ENCODE data around the gene VPS26C. TPM values are rescaled to one million over a fixed set of nuclear protein-coding genes. Genes with fewer than 3 reads are reported as not detected.
"Not testable (repeated sequence)": the region's sequence is repeated elsewhere in the genome, so short reads cannot be mapped to it uniquely, and the experiment has no call there.

VPS26C gene
- 10 to 100 TPM; 67.7 to 95.1 (median 90.8) TPM for polyA plus RNA-seq

DNA sequence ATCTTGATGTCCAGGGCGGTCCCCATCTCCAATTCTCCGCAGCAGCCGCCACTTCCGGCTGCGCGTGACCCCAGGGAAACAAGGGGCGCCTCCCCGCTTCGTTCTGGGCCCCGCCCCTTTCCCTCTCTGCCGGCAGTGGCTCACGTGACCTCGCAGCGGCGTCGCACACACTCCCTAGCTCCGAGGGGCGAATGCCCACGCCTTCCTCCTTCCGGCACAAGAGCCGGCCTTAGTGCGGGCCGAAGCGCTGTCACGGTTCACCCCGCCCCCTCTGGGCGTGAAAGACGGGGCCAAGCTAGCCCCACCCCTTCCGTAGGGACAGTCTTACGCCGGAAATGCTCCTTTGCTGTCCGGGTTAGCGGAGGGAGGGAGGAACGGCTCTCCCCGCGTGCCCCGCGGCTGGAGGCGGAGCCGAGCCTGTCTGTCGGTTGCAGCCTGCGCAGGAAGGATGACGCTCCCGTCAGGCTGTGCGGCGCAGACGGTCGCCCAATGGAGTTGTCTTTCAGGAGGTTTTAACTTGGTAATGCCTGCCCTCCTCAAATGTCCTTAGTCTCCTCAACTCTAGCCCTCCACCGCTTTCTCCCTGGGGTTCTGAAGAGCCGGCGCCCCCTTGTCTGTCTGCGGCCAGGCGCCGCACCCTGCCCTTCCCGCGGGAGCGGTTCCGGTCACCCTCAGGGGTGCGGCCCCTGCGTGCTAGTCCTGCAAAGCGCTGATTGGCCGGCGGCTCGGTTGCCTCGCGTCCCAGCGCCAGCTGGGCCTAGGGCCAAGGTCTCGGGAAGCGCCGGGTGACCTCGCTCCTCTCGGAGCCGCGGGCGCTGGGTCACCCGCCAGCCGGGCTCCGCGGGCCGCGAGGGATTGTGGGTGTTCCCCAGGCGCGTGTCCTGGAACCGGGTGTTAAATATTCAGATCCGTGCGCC, at the start of gene VPS26C:
Gene VPS26C (minus strand): TSS at position 66 of the 917 bp plus-strand sequence. CDS start 40 bp downstream, at position 26.
- peaks cover 0 to 3% (median 0%) of the 10 kb centered on the region in 3 donors for H3K36me3 Mint-ChIP-seq
- DNase-seq = peak; percentile 99
- peak within 1 kb of the TSS; percentile 96 to 99 (median 98) for H3K27ac Mint-ChIP-seq
- peaks cover 47 to 66% of the 10 kb centered on the region in 2 donors for H3K4me1 Mint-ChIP-seq
- H3K27me3 Mint-ChIP-seq (ENCODE audit: low read depth in 3 of 3) = peaks cover 6 to 15% (median 9%) of the 10 kb centered on the region in 3 donors
- no peaks in the 10 kb centered on the region for H3K9me3 Mint-ChIP-seq
- peak within 1 kb of the TSS; percentile 93 to 97 (median 95) for H3K4me3 Mint-ChIP-seq

- H3K4me3 Mint-ChIP-seq, H3K27ac Mint-ChIP-seq: not testable (repeated sequence)
- peaks cover 0 to 15% (median 7%) of the 10 kb centered on the region in 3 donors for H3K27me3 Mint-ChIP-seq (ENCODE audit: low read depth in 3 of 3)
These were observed 48.9 kb upstream of the VPS26C start for GRCh38 chr21:37316072-37316471.

DNA sequence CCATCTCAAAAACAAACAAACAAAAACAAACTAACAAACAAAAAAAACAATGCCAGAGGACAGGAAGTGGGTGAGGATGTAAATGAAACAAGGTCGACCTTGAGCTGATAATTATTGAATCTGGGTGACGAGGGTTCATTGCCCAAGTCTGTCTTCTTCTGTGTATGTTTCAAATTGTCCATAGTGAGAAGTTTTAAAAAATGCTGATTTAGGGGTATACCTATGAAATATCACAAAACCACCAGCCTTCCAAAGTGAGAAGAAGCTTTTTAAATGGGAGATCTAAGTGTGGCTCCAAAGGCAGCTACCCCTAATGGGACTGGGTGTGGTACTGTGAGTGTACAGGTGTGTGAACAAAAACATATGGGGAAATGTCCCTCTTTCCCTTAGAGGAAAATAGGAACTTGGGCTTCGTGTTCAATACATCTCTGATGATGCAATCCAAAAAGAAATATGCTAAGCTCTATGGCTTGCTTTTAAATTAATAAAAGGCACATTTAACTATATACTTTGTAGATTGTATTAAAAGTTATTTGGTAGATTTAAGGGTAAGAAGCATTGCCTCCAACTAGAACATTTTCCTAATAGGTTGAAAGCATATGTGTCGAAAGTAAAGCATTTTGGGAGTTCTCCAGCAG, 33.1 kb upstream of the VPS26C start:
- DNase-seq = no peak
- H3K27me3 Mint-ChIP-seq (ENCODE audit: low read depth in 3 of 3) = peaks cover 0 to 3% (median 1%) of the 10 kb centered on the region in 3 donors
- H3K4me3 Mint-ChIP-seq = no peak overlapping the region
- H3K36me3 Mint-ChIP-seq = no peaks in the 10 kb centered on the region
- no peaks in the 10 kb centered on the region for H3K9me3 Mint-ChIP-seq
- H3K4me1 Mint-ChIP-seq = no peaks in the 10 kb centered on the region
- no peak overlapping the region for H3K27ac Mint-ChIP-seq

More at GRCh38 chr21:37316072-37316471, 48.9 kb upstream of the VPS26C start:
- not testable (repeated sequence) for DNase-seq, H3K36me3 Mint-ChIP-seq, H3K4me1 Mint-ChIP-seq
- peaks cover 8 to 23% (median 9%) of the 10 kb centered on the region in 6 donors for H3K9me3 Mint-ChIP-seq

- Mint-ChIP-seq H3K27me3 (ENCODE audit: low read depth in 3 of 3) (peaks cover 0 to 11% (median 1%) of the 10 kb centered on the region in 3 donors), H3K4me1 (no peaks in the 10 kb centered on the region)
- no peak for DNase-seq
These were observed 30.2 kb upstream of the VPS26C start for GRCh38 chr21:37297364-37297763.

GRCh38 chr21:37294679-37295078, 27.5 kb upstream of the VPS26C start:
- no peak for DNase-seq
- peaks cover 0 to 12% (median 4%) of the 10 kb centered on the region in 3 donors for H3K27me3 Mint-ChIP-seq (ENCODE audit: low read depth in 3 of 3)
- H3K4me3 Mint-ChIP-seq = no peak overlapping the region
- H3K9me3 Mint-ChIP-seq = no peaks in the 10 kb centered on the region
- H3K27ac Mint-ChIP-seq = no peak overlapping the region
- no peaks in the 10 kb centered on the region for H3K4me1 Mint-ChIP-seq
- H3K36me3 Mint-ChIP-seq = no peaks in the 10 kb centered on the region

More at GRCh38 chr21:37297364-37297763, 30.2 kb upstream of the VPS26C start:
- no peak overlapping the region for H3K4me3 Mint-ChIP-seq
- no peaks in the 10 kb centered on the region for H3K36me3 Mint-ChIP-seq
- H3K27ac Mint-ChIP-seq = no peak overlapping the region
- H3K9me3 Mint-ChIP-seq = no peaks in the 10 kb centered on the region

DNA sequence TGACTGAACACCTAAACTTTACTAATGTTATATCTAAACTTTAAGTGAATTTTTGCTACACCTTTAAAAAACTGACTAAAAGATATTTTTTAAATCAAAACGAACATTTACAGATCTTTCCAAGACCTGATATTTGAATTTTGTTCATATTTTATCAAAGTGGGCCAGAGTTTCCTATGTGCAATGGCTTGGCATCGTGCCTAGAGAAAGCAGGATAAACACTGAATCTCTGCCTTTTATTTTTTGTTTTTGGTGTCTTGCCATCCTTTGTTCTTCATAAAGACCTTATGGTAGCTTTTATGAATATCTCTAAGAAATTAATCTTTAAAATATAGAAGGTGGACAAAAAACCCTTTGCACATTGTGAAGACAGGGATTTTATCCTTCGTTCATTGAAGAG, 25.8 kb upstream of the VPS26C start:
- H3K4me3 Mint-ChIP-seq = no peak overlapping the region
- peaks cover 2 to 9% (median 4%) of the 10 kb centered on the region in 3 donors for H3K27me3 Mint-ChIP-seq (ENCODE audit: low read depth in 3 of 3)
- H3K4me1 Mint-ChIP-seq = no peaks in the 10 kb centered on the region
- DNase-seq = no peak
- H3K9me3 Mint-ChIP-seq = no peaks in the 10 kb centered on the region
- H3K27ac Mint-ChIP-seq = no peak overlapping the region
- H3K36me3 Mint-ChIP-seq = no peaks in the 10 kb centered on the region

DNA sequence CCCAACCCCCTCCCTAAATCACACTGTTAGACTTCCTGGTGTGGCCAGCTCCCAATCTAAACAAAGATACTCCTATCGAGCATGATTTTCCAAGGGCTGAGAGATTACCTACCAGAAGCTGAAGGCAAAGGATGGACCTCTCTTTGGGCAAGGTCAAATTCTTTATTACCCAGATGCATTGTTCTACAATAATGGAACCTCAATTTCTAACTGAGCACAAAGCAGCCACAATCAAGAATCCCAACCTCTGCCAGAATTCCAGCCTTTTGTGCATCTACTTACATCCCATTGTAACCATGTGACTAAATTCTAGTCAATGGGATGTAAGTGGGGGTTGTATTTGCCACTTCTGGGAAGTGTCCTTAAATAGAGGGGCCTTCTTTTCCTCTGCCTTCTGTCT, 24.9 kb upstream of the VPS26C start:
- no peaks in the 10 kb centered on the region for H3K4me1 Mint-ChIP-seq
- H3K9me3 Mint-ChIP-seq = no peaks in the 10 kb centered on the region
- no peaks in the 10 kb centered on the region for H3K36me3 Mint-ChIP-seq
- H3K27ac Mint-ChIP-seq = no peak overlapping the region
- peaks cover 2 to 9% (median 4%) of the 10 kb centered on the region in 3 donors for H3K27me3 Mint-ChIP-seq (ENCODE audit: low read depth in 3 of 3)
- H3K4me3 Mint-ChIP-seq = no peak overlapping the region
- DNase-seq = no peak

DNA sequence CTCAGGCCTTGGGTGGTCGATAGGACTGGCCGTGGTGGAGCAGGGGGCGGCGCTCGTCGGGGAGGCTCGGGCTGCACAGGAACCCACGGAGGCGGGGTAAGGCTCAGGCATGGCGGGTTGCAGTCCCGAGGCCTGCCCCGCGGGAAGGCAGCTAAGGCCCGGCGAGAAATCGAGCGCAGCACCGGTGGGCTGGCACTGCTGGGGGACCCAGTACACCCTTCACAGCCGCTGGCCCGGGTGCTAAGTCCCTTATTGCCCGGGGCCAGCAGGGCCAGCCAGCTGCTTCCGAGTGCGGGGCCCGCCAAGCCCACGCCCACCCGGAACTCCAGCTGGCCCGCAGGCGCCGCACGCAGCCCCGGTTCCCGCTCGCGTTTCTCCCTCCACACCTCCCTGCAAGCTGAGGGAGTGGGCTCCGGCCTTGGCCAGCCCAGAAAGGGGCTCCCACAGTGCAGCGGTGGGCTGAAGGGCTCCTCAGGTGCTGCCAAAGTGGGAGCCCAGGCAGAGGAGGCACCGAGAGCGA, 16.1 kb upstream of the VPS26C start:
- H3K9me3 Mint-ChIP-seq = not testable (repeated sequence)

DNA sequence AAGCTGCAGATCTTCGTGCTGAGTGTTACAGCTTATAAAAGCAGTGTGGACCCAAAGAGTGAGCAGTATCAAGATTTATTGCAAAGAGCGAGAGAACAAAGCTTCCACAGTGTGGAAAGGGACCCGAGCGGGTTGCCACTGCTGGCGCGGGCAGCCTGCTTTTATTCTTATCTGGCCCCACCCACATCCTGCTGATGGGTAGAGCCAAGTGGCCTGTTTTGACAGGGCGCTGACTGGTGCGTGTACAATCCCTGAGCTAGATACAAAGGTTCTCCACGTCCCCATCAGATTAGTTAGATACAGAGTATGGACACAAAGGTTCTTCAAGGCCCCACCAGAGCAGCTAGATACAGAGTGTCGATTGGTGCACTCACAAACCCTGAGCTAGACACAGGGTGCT, 15.5 kb upstream of the VPS26C start:
- peak overlapping the region; percentile 48 to 94 (median 87) for H3K4me3 Mint-ChIP-seq
- not testable (repeated sequence) for H3K27me3 Mint-ChIP-seq (ENCODE audit: low read depth in 3 of 3); H3K36me3 Mint-ChIP-seq; H3K9me3 Mint-ChIP-seq
- peak overlapping the region; percentile 42 to 85 (median 68) for H3K27ac Mint-ChIP-seq
- peaks cover 0 to 11% of the 10 kb centered on the region in 2 donors for H3K4me1 Mint-ChIP-seq
- DNase-seq = peak in 2 of 3 donors; percentile 5 to 9

More for the DNA sequence above, 16.1 kb upstream of the VPS26C start:
- H3K36me3 Mint-ChIP-seq; H3K27me3 Mint-ChIP-seq (ENCODE audit: low read depth in 3 of 3); H3K4me3 Mint-ChIP-seq; DNase-seq; H3K27ac Mint-ChIP-seq; H3K4me1 Mint-ChIP-seq: not testable (repeated sequence)

DNA sequence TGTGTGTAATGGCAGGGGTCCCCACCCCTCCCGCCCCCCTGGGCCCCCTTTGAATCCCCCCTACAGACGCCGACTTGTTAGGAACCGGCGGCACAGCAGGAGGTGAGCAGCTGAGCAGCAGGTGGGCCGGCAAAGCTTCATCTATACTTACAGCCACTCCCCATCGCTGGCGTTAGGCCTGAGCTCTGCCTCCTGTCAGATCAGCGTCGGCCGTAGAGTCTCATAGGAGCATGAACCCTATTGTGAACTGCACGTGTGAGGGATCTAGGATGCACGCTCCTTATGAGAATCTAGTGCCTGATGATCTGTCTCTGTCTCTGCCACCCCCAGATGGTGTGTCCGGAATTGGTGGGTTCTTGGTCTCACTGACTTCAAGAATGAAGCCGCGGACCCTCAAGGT, 14.9 kb upstream of the VPS26C start:
- peaks cover 2 to 4% (median 4%) of the 10 kb centered on the region in 3 donors for H3K27me3 Mint-ChIP-seq (ENCODE audit: low read depth in 3 of 3)
- no peaks in the 10 kb centered on the region for H3K36me3 Mint-ChIP-seq
- peaks cover 0 to 11% of the 10 kb centered on the region in 2 donors for H3K4me1 Mint-ChIP-seq
- DNase-seq = no peak
- H3K4me3 Mint-ChIP-seq = peak overlapping the region; percentile 48 to 94 (median 87)
- H3K9me3 Mint-ChIP-seq = peaks cover 0 to 1% (median 0%) of the 10 kb centered on the region in 6 donors
- H3K27ac Mint-ChIP-seq = peak overlapping the region in 5 of 6 donors; percentile 56 to 85 (median 72)

GRCh38 chr21:37281579-37281978, 14.4 kb upstream of the VPS26C start:
- Mint-ChIP-seq H3K4me1 (peaks cover 0 to 11% of the 10 kb centered on the region in 2 donors), H3K36me3 (no peaks in the 10 kb centered on the region), H3K4me3 (peak overlapping the region in 4 of 5 donors; percentile 8 to 94 (median 44)), H3K9me3 (peaks cover 0 to 1% (median 0%) of the 10 kb centered on the region in 6 donors), H3K27me3 (ENCODE audit: low read depth in 3 of 3) (peaks cover 3 to 4% (median 4%) of the 10 kb centered on the region in 3 donors), H3K27ac (peak overlapping the region in 3 of 6 donors; percentile 17 to 85 (median 20))
- DNase-seq = no peak

DNA sequence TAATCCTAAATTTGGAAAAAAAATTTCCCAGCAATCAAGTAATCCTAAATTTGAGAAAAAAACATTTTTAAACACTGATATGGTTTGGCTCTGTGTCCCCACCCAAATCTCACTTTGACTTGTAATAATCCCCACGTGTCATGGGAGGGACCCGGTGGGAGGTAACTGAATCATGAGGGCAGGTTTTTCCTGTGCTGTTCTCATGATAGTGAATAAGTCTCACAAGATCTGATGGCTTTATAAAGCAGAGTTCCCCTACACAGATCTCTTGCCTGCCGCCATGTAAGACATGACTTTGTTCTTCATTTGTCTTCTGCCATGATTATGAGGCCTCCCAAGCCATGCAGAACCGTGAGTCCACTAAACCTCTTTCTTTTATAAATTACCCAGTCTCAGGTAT, 12.1 kb upstream of the VPS26C start:
- not testable (repeated sequence) for H3K27me3 Mint-ChIP-seq (ENCODE audit: low read depth in 3 of 3); H3K9me3 Mint-ChIP-seq; H3K36me3 Mint-ChIP-seq; DNase-seq; H3K4me3 Mint-ChIP-seq; H3K27ac Mint-ChIP-seq
- peaks cover 0 to 11% of the 10 kb centered on the region in 2 donors for H3K4me1 Mint-ChIP-seq

- H3K36me3 Mint-ChIP-seq = no peaks in the 10 kb centered on the region
- peaks cover 0 to 1% (median 0%) of the 10 kb centered on the region in 6 donors for H3K9me3 Mint-ChIP-seq
- H3K27me3 Mint-ChIP-seq (ENCODE audit: low read depth in 3 of 3) = peaks cover 3 to 7% (median 4%) of the 10 kb centered on the region in 3 donors
- no peak overlapping the region for H3K4me3 Mint-ChIP-seq
- H3K4me1 Mint-ChIP-seq = peaks cover 0 to 11% of the 10 kb centered on the region in 2 donors
- no peak for DNase-seq
- peak overlapping the region in 3 of 6 donors; percentile 4 to 58 (median 55) for H3K27ac Mint-ChIP-seq
These were observed 11.1 kb upstream of the VPS26C start for GRCh38 chr21:37278199-37278598.

Measured in immature natural killer cell (primary cell).